ENCODE measurements around the gene NARF. TPM values are rescaled to one million over a fixed set of nuclear protein-coding genes. Genes with fewer than 3 reads are reported as not detected.

NARF gene
- total RNA-seq, 1 donor from 2014 or later: 54.9 TPM

- Histone ChIP-seq H3K36me3 (peaks cover 100% of the 10 kb centered on the region), H3K4me1 (peaks cover under 1% of the 10 kb centered on the region), H3K27ac (no peak overlapping the region), H3K4me3 (no peak overlapping the region), H3K27me3 (ENCODE audit: low read depth) (no peaks in the 10 kb centered on the region), H3K9me3 (no peaks in the 10 kb centered on the region)
- DNase-seq (no peak), ATAC-seq (no peak)
- intact Hi-C loops (cut with DNase I): no loop called here
- TF ChIP-seq CTCF (IDR thresholded peaks at IDR 0.05): no peak
Measured at GRCh38 chr17:82465023-82465603, 6.6 kb downstream of the NARF start.

GRCh38 chr17:82468692-82469091 lies 10.2 kb downstream of the NARF start:
- H3K4me1 ChIP-seq: no peaks in the 10 kb centered on the region
- H3K9me3 ChIP-seq: no peaks in the 10 kb centered on the region
- no peak overlapping the region for H3K4me3 ChIP-seq
- no peak for ATAC-seq
- H3K36me3 ChIP-seq: peaks cover 94% of the 10 kb centered on the region
- TF ChIP-seq CTCF (IDR thresholded peaks at IDR 0.05): no peak
- no peaks in the 10 kb centered on the region for H3K27me3 ChIP-seq (ENCODE audit: low read depth)
- no peak overlapping the region for H3K27ac ChIP-seq
- DNase-seq: no peak
- intact Hi-C loops (cut with DNase I): no loop called here

GRCh38 chr17:82470065-82470464 lies 11.5 kb downstream of the NARF start:
- H3K27ac ChIP-seq: no peak overlapping the region
- no peak for DNase-seq
- no peaks in the 10 kb centered on the region for H3K4me1 ChIP-seq
- peaks cover 94% of the 10 kb centered on the region for H3K36me3 ChIP-seq
- no peaks in the 10 kb centered on the region for H3K27me3 ChIP-seq (ENCODE audit: low read depth)
- TF ChIP-seq CTCF (IDR thresholded peaks at IDR 0.05): no peak
- no peak overlapping the region for H3K4me3 ChIP-seq
- intact Hi-C loops (cut with DNase I): no loop called here
- H3K9me3 ChIP-seq: no peaks in the 10 kb centered on the region
- ATAC-seq: no peak

- intact Hi-C loops (cut with DNase I): no loop called here
- peaks cover 94% of the 10 kb centered on the region for H3K36me3 ChIP-seq
- H3K9me3 ChIP-seq: no peaks in the 10 kb centered on the region
- DNase-seq (no peak), ATAC-seq (no peak)
- no peak overlapping the region for H3K27ac ChIP-seq
- no peak overlapping the region for H3K4me3 ChIP-seq
- TF ChIP-seq CTCF (IDR thresholded peaks at IDR 0.05): no peak
- no peaks in the 10 kb centered on the region for H3K27me3 ChIP-seq (ENCODE audit: low read depth)
- H3K4me1 ChIP-seq: no peaks in the 10 kb centered on the region
Measured at GRCh38 chr17:82474223-82475010, 15.9 kb downstream of the NARF start.

- H3K36me3 ChIP-seq: peaks cover 94% of the 10 kb centered on the region
Measured at GRCh38 chr17:82475458-82475857, 16.9 kb downstream of the NARF start.

More at GRCh38 chr17:82475458-82475857, 16.9 kb downstream of the NARF start:
- Histone ChIP-seq H3K4me3 (no peak overlapping the region), H3K27me3 (ENCODE audit: low read depth) (no peaks in the 10 kb centered on the region), H3K27ac (no peak overlapping the region), H3K4me1 (no peaks in the 10 kb centered on the region), H3K9me3 (no peaks in the 10 kb centered on the region)
- ATAC-seq: no peak
- no peak for TF ChIP-seq CTCF (IDR thresholded peaks at IDR 0.05)
- intact Hi-C loops (cut with DNase I): no loop called here
- DNase-seq: no peak
